ENCODE results near the gene MGME1. TPM values are rescaled to one million over a fixed set of nuclear protein-coding genes. Genes with fewer than 3 reads are reported as not detected.

MGME1 gene
- total and polyA plus RNA-seq, 9 of the 15 experiments (the other 6 are each of a cell fraction or from before 2014, with no cell fraction given), result 13.4 to 45.1 (median 30.6) TPM

- no peak for TF ChIP-seq PATZ1 (CRISPR knock-in tag; IDR thresholded peaks at IDR 0.05; ENCODE audit: borderline replicate concordance)
- TF ChIP-seq POLR2AphosphoS2 (IDR thresholded peaks at IDR 0.05; ENCODE audit: low read length), result no peak
- TF ChIP-seq L3MBTL2 (IDR thresholded peaks at IDR 0.05), result peak; percentile 20; the same call in 1 of the 2 replicates
- no peak for TF ChIP-seq ZNF77 (CRISPR knock-in tag; IDR thresholded peaks at IDR 0.05)
- no peak for TF ChIP-seq FUS (optimal IDR thresholded peaks at IDR 0.05; ENCODE audit: low read depth, low read length)
- TF ChIP-seq ZNF277 (CRISPR knock-in tag; IDR thresholded peaks at IDR 0.05; ENCODE audit: borderline replicate concordance), result no peak
- no peak for TF ChIP-seq GATAD2B (IDR thresholded peaks at IDR 0.05; ENCODE audit: borderline replicate concordance)
- no peak for TF ChIP-seq KDM5B (IDR thresholded peaks at IDR 0.05; ENCODE audit: insufficient replicate concordance, low read depth, low read length)
- TF ChIP-seq SREBF2 (CRISPR knock-in tag; IDR thresholded peaks at IDR 0.05), result no peak
- no peak for TF ChIP-seq RBM17 (IDR thresholded peaks at IDR 0.05; ENCODE audit: borderline replicate concordance, low read depth, low read length)
- TF ChIP-seq PRDM10 (IDR thresholded peaks at IDR 0.05; ENCODE audit: partially characterized antibody), result peak; percentile 50
- no peak for TF ChIP-seq HDGF (IDR thresholded peaks at IDR 0.05)
- TF ChIP-seq SFPQ (IDR thresholded peaks at IDR 0.05; ENCODE audit: low read depth, low read length), result no peak
- TF ChIP-seq ESRRA (IDR thresholded peaks at IDR 0.05; ENCODE audit: borderline replicate concordance, low read depth), result peak; percentile 94
- TF ChIP-seq CXXC5 (CRISPR knock-in tag; IDR thresholded peaks at IDR 0.05), result peak; percentile 61
- no peak for TF ChIP-seq NEUROD1 (IDR thresholded peaks at IDR 0.05; ENCODE audit: borderline replicate concordance, low read depth, low read length, partially characterized antibody)
- TF ChIP-seq GABPB2 (CRISPR knock-in tag; conservative IDR thresholded peaks at IDR 0.05), result no peak
Measured at GRCh38 chr20:17958373-17959256, 10.2 kb upstream of the MGME1 start (continued).
